HPDE6-E6E7 (cell line): ENCODE measurements around the gene SAMD4A.
"Not testable (repeated sequence)": the region's sequence is repeated elsewhere in the genome, so short reads cannot be mapped to it uniquely, and the experiment has no call there.

Experiments
- DNase-seq: peaks from one replicate; pipeline ENCODE4 v3.0.0; 2011; ENCODE audit warnings: missing footprints; ENCODE audit errors: extremely low spot score

The SAMD4A gene

DNA sequence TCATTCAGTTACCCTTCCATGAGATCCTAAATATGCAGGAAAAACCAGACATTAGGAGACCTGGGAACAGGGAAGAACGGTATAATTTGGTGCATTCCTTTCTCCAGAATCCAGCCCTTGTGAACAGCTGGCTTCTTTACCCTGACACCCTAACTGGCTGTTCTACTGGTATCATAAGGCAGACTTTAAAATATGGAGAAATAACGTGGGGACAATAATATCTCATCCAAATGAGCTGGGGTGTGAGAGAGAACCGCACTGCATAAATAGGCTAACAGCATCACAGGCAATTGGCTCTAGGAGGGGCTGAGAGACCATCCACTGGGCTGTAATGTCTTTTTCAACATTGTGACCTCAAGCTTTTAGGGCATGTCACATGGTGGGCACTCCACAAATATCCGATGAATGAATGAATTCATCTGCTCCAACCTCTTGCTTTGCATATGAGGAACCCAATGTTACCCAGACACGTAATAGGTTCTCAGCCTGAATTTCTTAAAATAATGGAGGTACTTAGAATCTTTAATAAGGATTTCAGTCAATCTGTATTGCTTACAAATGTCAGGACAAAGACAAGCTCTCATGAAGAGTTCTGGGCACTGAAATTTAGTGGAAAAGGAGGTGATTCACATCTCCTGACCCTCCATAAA is 157.9 kb downstream of the SAMD4A start:
- no peak for DNase-seq

DNA sequence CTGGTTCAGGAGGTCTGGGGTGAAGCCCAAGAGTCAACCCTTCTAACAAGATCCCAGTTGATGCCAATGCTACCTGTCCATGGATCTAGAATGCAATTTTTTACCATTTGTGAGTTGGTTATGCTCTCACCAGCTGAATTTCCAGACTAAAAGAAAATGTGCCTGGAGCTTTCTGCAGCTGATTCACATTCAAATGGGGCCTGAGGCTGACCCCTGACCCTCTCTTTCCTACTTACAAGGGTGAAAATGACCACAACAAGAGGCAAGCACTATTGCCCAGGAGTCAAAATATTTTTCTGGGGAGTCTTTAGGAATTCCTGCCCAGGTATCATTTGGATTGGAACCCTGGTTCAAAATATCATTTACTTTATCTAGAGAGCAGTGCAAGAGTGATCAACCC is 159.1 kb downstream of the SAMD4A start:
- no peak for DNase-seq

DNA sequence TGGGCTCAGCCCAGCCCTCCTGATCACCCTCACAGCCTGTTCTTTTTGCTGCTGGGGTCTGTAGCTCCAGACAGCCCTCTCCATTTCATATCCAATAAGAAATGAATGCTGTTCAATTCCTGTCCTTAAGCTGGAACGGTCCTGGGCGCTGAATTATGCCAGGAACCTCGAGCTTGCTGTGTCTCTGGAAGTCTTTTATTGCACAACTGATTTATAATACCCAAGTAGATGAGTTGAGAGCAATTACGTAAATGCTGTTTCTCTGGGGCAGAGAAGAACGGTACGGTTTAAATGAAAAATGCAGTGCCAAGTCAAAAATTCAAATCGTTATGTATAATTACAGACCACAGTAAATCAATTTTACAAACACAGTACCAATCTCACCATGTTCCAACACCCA is 161.0 kb downstream of the SAMD4A start:
- DNase-seq, result no peak

DNA sequence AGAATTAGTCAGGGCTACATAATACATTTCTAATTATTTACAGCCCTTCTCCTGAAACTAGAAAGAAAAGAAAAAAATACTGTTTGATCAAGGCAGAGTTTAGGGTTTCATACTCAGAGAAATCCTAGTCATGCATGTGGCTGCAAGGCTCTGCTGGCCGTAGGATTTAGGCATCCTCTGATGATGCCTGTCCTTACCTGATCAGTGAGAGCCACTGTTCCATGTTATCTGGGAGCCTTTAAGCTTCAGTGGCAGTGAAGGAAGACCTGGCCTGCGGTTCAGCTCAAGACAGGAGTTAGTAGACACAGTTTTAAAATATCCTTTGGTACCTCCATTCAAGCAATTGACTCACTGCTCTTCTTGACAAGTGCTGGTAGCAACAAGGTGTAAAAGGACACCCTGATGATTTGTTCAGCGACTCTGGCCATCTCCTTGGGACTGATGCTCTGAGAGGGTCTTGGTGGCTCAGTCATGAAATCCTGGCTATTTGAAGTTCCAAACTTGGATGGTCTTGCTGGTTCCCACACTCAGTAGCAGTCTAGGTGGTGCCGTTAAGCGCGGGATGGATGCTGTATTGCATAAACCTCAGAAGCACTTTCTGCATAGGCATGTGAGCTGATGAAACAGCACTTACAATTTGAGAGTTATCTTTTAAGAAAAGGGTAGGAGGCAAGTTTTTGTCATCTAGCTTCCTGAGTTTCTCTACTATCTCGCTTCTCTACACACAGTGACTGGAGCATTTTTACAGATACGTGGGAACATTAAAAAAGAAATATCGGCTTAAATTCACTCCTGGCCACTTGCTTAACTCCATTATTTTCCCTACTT is 162.0 kb downstream of the SAMD4A start:
- no peak for DNase-seq

GRCh38 chr14:54730156-54730961 is 163.4 kb downstream of the SAMD4A start:
- DNase-seq, result no peak

DNA sequence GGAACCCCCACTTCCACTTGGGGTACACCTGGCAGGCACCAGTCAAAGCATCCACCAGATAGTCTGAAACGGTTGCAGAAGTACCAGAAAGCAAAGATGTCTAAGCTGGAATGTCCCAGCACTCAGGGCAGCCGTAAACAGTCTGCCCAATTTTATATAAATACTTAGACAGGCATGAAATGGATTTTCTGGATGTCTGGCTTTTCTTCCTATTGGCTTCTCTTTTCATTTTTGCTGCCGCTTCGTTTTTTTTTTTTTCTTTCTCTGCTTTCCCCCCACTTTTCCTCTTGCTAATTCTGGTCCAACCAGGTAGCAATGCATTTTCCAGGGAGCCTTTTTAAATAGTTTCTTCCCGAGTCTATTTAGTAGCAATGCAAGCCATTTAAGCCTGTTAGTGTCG is 168.0 kb downstream of the SAMD4A start:
- no peak for DNase-seq

- DNase-seq, result no peak
Observed at GRCh38 chr14:54735424-54735823, 168.5 kb downstream of the SAMD4A start.

GRCh38 chr14:54737132-54737711 is 170.3 kb downstream of the SAMD4A start:
- DNase-seq, result no peak

DNA sequence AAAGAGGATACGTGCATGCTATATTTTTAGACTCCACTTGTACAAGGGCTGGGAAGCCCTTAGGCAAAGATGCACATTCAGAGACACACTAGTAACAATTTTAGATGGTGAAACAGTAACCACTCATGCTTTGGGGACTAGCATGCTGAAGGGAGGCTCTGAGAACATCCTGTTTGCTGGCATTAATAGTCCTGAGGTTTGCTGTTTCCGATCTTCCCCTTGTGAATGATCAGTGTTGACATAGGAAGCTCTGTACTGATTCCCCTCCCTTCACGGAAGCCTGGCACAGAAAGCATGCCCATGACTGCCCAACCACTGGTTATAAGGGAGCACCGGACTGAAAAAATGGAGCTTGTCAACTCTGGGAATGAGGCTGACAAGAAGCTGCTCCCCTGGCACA is 171.1 kb downstream of the SAMD4A start:
- DNase-seq, result no peak

- DNase-seq, result no peak
Observed at GRCh38 chr14:54739514-54739913, 172.6 kb downstream of the SAMD4A start.

DNA sequence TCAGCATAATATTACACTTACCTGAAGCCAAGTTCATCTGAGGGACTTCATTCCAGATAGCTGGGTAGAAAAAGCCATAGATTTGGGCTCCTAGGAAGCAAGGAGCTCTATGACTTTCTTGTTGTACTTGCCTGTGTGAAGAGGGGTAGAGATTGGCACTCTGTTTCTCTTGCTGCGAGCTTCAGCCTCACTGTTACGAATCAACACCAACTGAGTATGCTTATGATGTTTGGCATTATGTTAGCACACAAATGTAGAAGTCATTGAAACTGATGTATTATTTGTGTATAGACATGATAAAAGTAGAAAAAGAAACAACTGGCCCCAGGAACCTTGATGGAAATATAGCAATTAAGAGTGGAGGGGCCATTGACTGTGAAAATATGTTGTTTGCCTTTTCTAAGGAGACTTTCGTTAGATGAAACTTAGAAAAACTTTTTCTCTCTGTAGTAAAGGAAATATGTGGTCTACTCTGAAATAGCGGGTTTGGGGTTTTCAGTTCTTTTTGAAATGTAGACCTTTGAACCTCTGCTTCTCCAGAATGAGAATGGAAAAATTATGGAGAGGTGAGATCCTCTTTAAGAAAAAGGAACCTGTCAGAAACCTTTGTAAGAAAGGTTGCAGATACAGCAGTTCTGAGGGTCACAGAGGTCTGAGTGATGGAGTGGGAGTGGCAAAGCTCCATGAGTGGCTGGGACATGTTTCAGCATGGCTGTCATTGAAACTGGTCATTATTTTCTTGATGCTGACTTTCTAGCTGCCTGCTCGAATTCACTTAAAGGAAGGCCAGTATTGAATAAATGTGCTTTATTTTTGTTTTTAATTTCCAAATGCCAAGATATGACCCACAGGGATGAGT is 175.8 kb downstream of the SAMD4A start:
- no peak for DNase-seq

- DNase-seq, result no peak
Observed at GRCh38 chr14:54743382-54743781, 176.5 kb downstream of the SAMD4A start.

DNA sequence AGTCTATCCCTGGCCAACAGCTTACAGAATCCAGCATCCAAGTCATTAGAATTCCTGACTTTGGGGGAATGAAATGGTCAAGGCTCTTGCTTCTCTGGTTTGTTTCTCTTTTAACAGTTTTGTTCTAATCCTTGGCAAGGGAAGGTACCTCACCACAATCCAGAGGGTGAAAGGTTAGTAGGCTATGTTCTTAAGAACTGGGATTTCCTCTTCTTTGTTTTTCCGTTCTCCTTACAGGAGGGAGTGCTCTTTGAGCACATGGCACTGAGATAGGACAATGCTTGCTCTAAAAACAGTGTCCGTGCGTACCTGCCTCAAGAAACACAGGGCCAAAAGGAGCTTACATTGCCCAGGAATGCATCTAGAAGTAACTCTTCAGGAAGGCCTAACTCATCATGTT is 179.1 kb downstream of the SAMD4A start:
- DNase-seq, result no peak

DNA sequence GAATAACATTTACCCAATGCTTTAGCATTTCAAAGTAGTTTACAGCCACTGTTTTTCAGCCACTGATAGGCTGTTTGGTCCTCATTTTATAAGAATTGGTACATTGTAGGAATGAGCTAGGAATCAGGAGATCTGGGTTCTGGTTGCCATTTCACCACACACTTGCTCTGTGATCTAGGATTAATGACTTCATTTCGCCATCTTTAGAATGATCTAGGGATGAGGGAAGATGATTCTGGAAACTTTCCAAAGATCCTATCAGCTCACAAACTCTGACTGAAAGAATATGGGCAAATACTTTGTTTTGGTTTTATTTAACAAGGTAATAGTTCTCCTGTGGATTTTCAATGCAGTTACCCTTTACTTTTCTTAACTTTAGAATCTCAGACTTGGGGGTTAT is 180.7 kb downstream of the SAMD4A start:
- no peak for DNase-seq

GRCh38 chr14:54749180-54749579 is 182.3 kb downstream of the SAMD4A start:
- no peak for DNase-seq

GRCh38 chr14:54749727-54750126 is 182.8 kb downstream of the SAMD4A start:
- no peak for DNase-seq

- DNase-seq, result not testable (repeated sequence)
Observed at GRCh38 chr14:54752611-54753010, 185.7 kb downstream of the SAMD4A start.

GRCh38 chr14:54753396-54753795 is 186.5 kb downstream of the SAMD4A start:
- DNase-seq, result not testable (repeated sequence)

GRCh38 chr14:54754116-54754622 is 187.2 kb downstream of the SAMD4A start:
- no peak for DNase-seq

- DNase-seq, result no peak
Observed at GRCh38 chr14:54754623-54755386, 187.9 kb downstream of the SAMD4A start.
